SK-N-MC (cell line): ENCODE results near the gene FIBP.

Experiments used
- EZH2 ChIP-seq: fragments of 200-600 bp; sonication (generic); IDR thresholded peaks from one replicate; pipeline ENCODE4 v1.6.1; 2017; ENCODE audit warnings: antibody characterized with exemption
- POLR2AphosphoS5 ChIP-seq: IDR thresholded peaks from 2 replicates; pipeline ENCODE4 v1.6.1; 2012; ENCODE audit warnings: mild to moderate bottlenecking, low read depth, low read length, borderline replicate concordance

DNA sequence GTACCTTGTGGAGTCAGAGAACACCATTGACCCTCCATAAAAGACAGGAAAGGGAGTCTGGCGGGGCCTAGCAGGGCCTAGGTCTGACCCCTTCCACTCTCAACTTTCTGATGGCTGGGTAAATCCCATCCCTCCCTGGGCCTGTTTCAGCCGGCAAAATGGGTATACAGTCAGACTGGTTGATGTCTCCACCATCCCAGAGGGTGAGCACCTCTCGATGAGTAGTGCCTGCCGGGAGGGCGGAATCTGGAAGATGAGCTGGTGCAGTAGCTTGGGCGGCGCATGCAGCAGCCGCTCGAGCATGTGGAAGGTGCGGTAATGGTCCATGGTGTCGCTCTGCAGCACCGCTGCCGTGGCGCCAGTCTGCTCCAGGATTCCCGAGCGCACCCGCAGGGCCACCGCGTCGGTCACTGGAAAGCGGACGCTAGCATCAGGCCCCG, 528 bp downstream of the FIBP start:
- TF ChIP-seq EZH2 (no peak), POLR2AphosphoS5 (no peak)
